Activated CD4-positive, alpha-beta T cell treated with anti-CD3 and anti-CD28 coated beads for 36 hours (primary cell): Measurements from ENCODE around the gene NATD1. TPM values are rescaled to one million over a fixed set of nuclear protein-coding genes. Genes with fewer than 3 reads are reported as not detected.

Source experiments
- ATAC-seq: fragments of 200-7000 bp; cut with Tn5 transposase; one replicate; pipeline ENCODE4 v1.10.0; 2021; ENCODE audit warnings: mild to moderate bottlenecking, moderate library complexity
- CTCF ChIA-PET: fragments of 350-600 bp; sonication (Branson Sonifier 250); formaldehyde crosslinking; loops from one replicate; lab custom pipeline; 2021; ENCODE audit warnings: antibody characterized with exemption; lab: Charles Lee
- POLR2A ChIA-PET: fragments of 350-600 bp; sonication (Branson Sonifier 250); formaldehyde crosslinking; loops from one replicate; lab custom pipeline; 2021; ENCODE audit warnings: antibody characterized with exemption, inconsistent platforms; lab: Charles Lee
- DNase-seq: peaks from one replicate; pipeline ENCODE4 v3.0.0-alpha.2; 2020
- H3K27ac Mint-ChIP-seq: one replicate; pipeline ENCODE4 v1.8.0; 2021; ENCODE audit warnings: mixed read lengths
- H3K27me3 Mint-ChIP-seq: one replicate; pipeline ENCODE4 v1.8.0; 2021; ENCODE audit warnings: mixed read lengths
- H3K36me3 Mint-ChIP-seq: one replicate; pipeline ENCODE4 v1.8.0; 2021; ENCODE audit warnings: low read depth, mixed read lengths
- H3K4me1 Mint-ChIP-seq: one replicate; pipeline ENCODE4 v1.8.0; 2021; ENCODE audit warnings: mixed read lengths
- H3K4me3 Mint-ChIP-seq: one replicate; pipeline ENCODE4 v1.8.0; 2021; ENCODE audit warnings: mild to moderate bottlenecking, moderate library complexity, mixed read lengths
- H3K9me3 Mint-ChIP-seq: one replicate; pipeline ENCODE4 v1.8.0; 2021; ENCODE audit warnings: low read depth, mixed read lengths
- intact Hi-C, 2 experiments: fragments of 100-400 bp; cut with DNase I in 1 of 2; cut with micrococcal nuclease in 1 of 2; formaldehyde crosslinking; loops; one replicate each; pipeline versions ENCODE4 v1.14.2 to v1.15.1; 2022 to 2024; cut with DNase I, micrococcal nuclease
- total RNA-seq, 2 experiments: library from RNA; stranded (reverse); gene quantifications; one replicate each; pipeline ENCODE4 v1.2.3, GENCODE V29; 2021

The NATD1 gene
- total RNA-seq, 2 experiments from 2014 or later = 1.5 to 1.7 TPM

- intact Hi-C loops = no loop called here
- no peak overlapping the region for H3K4me3 Mint-ChIP-seq
- peak; percentile 44 for DNase-seq
- ChIA-PET POLR2A (no interaction called here), CTCF (interaction anchor here (0.8 to 1.2 kb wide), 3 partner anchors 23 to 231 kb away, joined by 3 to 6 read pairs (median 3); no protein-coding TSS in a partner anchor)
- ATAC-seq = no peak
- no peaks in the 10 kb centered on the region for H3K9me3 Mint-ChIP-seq
- H3K4me1 Mint-ChIP-seq = peaks cover 58% of the 10 kb centered on the region
- H3K27ac Mint-ChIP-seq = peak overlapping the region; percentile 45
- no peaks in the 10 kb centered on the region for H3K27me3 Mint-ChIP-seq
- peaks cover 21% of the 10 kb centered on the region for H3K36me3 Mint-ChIP-seq
These were observed 29.0 kb upstream of the NATD1 start for GRCh38 chr17:21282231-21282630.

- intact Hi-C loops = loop anchor here (1.0 to 2.0 kb wide), 3 partner anchors 161 to 231 kb away; no protein-coding TSS in a partner anchor
These were observed 26.9 kb upstream of the NATD1 start for GRCh38 chr17:21280081-21280518.

GRCh38 chr17:21279582-21279981 lies 26.4 kb upstream of the NATD1 start:
- H3K9me3 Mint-ChIP-seq = no peaks in the 10 kb centered on the region
- ATAC-seq = no peak
- H3K4me3 Mint-ChIP-seq = no peak overlapping the region
- peaks cover 64% of the 10 kb centered on the region for H3K4me1 Mint-ChIP-seq
- no peaks in the 10 kb centered on the region for H3K27me3 Mint-ChIP-seq
- intact Hi-C loops = loop anchor here in 1 of 2 experiments (5.0 kb wide), 1 partner anchor 372 kb away; no protein-coding TSS in a partner anchor
- ChIA-PET CTCF (interaction anchor here (0.5 to 2.0 kb wide), 18 partner anchors 9 to 236 kb away, joined by 3 to 14 read pairs (median 4); no protein-coding TSS in a partner anchor), POLR2A (no interaction called here)
- H3K36me3 Mint-ChIP-seq = no peaks in the 10 kb centered on the region
- DNase-seq = no peak
- H3K27ac Mint-ChIP-seq = no peak overlapping the region

More at GRCh38 chr17:21280081-21280518, 26.9 kb upstream of the NATD1 start:
- peak overlapping the region; percentile 69 for H3K27ac Mint-ChIP-seq
- DNase-seq (peak; percentile 96), ATAC-seq (peak; percentile 55)
- H3K4me3 Mint-ChIP-seq = no peak overlapping the region
- H3K9me3 Mint-ChIP-seq = no peaks in the 10 kb centered on the region
- H3K36me3 Mint-ChIP-seq = peaks cover under 1% of the 10 kb centered on the region
- ChIA-PET CTCF (interaction anchor here (0.9 to 2.0 kb wide), 12 partner anchors 10 to 236 kb away, joined by 3 to 14 read pairs (median 4); no protein-coding TSS in a partner anchor), POLR2A (no interaction called here)
- H3K4me1 Mint-ChIP-seq = peaks cover 61% of the 10 kb centered on the region
- no peaks in the 10 kb centered on the region for H3K27me3 Mint-ChIP-seq

GRCh38 chr17:21279198-21279535 lies 26.0 kb upstream of the NATD1 start:
- ChIA-PET CTCF (interaction anchor here (0.5 to 2.0 kb wide), 17 partner anchors 9 to 237 kb away, joined by 3 to 14 read pairs (median 4); no protein-coding TSS in a partner anchor), POLR2A (no interaction called here)
- intact Hi-C loops = loop anchor here in 1 of 2 experiments (5.0 kb wide), 1 partner anchor 372 kb away; no protein-coding TSS in a partner anchor
- no peaks in the 10 kb centered on the region for H3K9me3 Mint-ChIP-seq
- DNase-seq (no peak), ATAC-seq (no peak)
- H3K36me3 Mint-ChIP-seq = no peaks in the 10 kb centered on the region
- peak overlapping the region; percentile 79 for H3K27ac Mint-ChIP-seq
- no peak overlapping the region for H3K4me3 Mint-ChIP-seq
- no peaks in the 10 kb centered on the region for H3K27me3 Mint-ChIP-seq
- H3K4me1 Mint-ChIP-seq = peaks cover 64% of the 10 kb centered on the region

GRCh38 chr17:21278450-21279197 lies 25.4 kb upstream of the NATD1 start:
- H3K27me3 Mint-ChIP-seq = no peaks in the 10 kb centered on the region
- ATAC-seq = peak; percentile 24
- H3K9me3 Mint-ChIP-seq = no peaks in the 10 kb centered on the region
- peak; percentile 68 for DNase-seq
- peaks cover 64% of the 10 kb centered on the region for H3K4me1 Mint-ChIP-seq
- ChIA-PET CTCF (interaction anchor here (0.6 to 2.0 kb wide), 11 partner anchors 10 to 237 kb away, joined by 3 to 14 read pairs (median 4); no protein-coding TSS in a partner anchor), POLR2A (no interaction called here)
- H3K4me3 Mint-ChIP-seq = no peak overlapping the region
- H3K36me3 Mint-ChIP-seq = no peaks in the 10 kb centered on the region
- intact Hi-C loops = loop anchor here in 1 of 2 experiments (5.0 kb wide), 1 partner anchor 371 kb away; no protein-coding TSS in a partner anchor
- peak overlapping the region; percentile 79 for H3K27ac Mint-ChIP-seq

- no peak for DNase-seq
- ATAC-seq = no peak
- POLR2A ChIA-PET = no interaction called here
- Mint-ChIP-seq H3K27ac (no peak overlapping the region), H3K4me1 (peaks cover 55% of the 10 kb centered on the region), H3K4me3 (no peak overlapping the region), H3K9me3 (no peaks in the 10 kb centered on the region), H3K27me3 (no peaks in the 10 kb centered on the region), H3K36me3 (no peaks in the 10 kb centered on the region)
- intact Hi-C loops = loop anchor here in 1 of 2 experiments (5.0 kb wide), 1 partner anchor 370 kb away; no protein-coding TSS in a partner anchor
- CTCF ChIA-PET = interaction anchor here (0.7 to 3.1 kb wide), 8 partner anchors 9 to 235 kb away, joined by 3 to 34 read pairs (median 3); no protein-coding TSS in a partner anchor
These were observed 24.1 kb upstream of the NATD1 start for GRCh38 chr17:21277332-21277731.

- Mint-ChIP-seq H3K27me3 (no peaks in the 10 kb centered on the region), H3K36me3 (no peaks in the 10 kb centered on the region), H3K27ac (peak overlapping the region; percentile 77), H3K4me3 (peak overlapping the region; percentile 66), H3K9me3 (no peaks in the 10 kb centered on the region), H3K4me1 (peaks cover 47% of the 10 kb centered on the region)
- ATAC-seq (no peak), DNase-seq (no peak)
- intact Hi-C loops = loop anchor here in 1 of 2 experiments (5.0 kb wide), 1 partner anchor 369 kb away; no protein-coding TSS in a partner anchor
- ChIA-PET CTCF (interaction anchor here (0.9 to 3.1 kb wide), 11 partner anchors 8 to 236 kb away, joined by 3 to 34 read pairs (median 3); partner anchors contain the start of gene USP22), POLR2A (interaction anchor here (1.2 kb wide), 1 partner anchor 11 kb away, joined by 6 read pairs; no protein-coding TSS in a partner anchor)
These were observed 23.0 kb upstream of the NATD1 start for GRCh38 chr17:21276264-21276588.

GRCh38 chr17:21275579-21276263 lies 22.5 kb upstream of the NATD1 start:
- ChIA-PET POLR2A (interaction anchor here (1.2 kb wide), 1 partner anchor 12 kb away, joined by 6 read pairs; no protein-coding TSS in a partner anchor), CTCF (interaction anchor here (0.9 to 3.1 kb wide), 8 partner anchors 8 to 237 kb away, joined by 3 to 34 read pairs (median 4); partner anchors contain the start of gene USP22)
- no peaks in the 10 kb centered on the region for H3K36me3 Mint-ChIP-seq
- peak; percentile 82 for ATAC-seq
- no peaks in the 10 kb centered on the region for H3K27me3 Mint-ChIP-seq
- peak overlapping the region; percentile 61 for H3K27ac Mint-ChIP-seq
- H3K4me3 Mint-ChIP-seq = peak overlapping the region; percentile 66
- H3K9me3 Mint-ChIP-seq = no peaks in the 10 kb centered on the region
- H3K4me1 Mint-ChIP-seq = peaks cover 46% of the 10 kb centered on the region
- intact Hi-C loops = loop anchor here in 1 of 2 experiments (1.0 to 5.0 kb wide), 3 partner anchors 13 to 368 kb away; partner anchors contain the start of gene NATD1
- DNase-seq = peak; percentile 97

GRCh38 chr17:21275047-21275578 lies 21.9 kb upstream of the NATD1 start:
- peak overlapping the region; percentile 66 for H3K4me3 Mint-ChIP-seq
- intact Hi-C loops = loop anchor here in 1 of 2 experiments (1.0 to 5.0 kb wide), 3 partner anchors 13 to 368 kb away; partner anchors contain the start of gene NATD1
- ChIA-PET CTCF (interaction anchor here (0.9 to 3.1 kb wide), 5 partner anchors 9 to 238 kb away, joined by 3 to 34 read pairs (median 3); no protein-coding TSS in a partner anchor), POLR2A (no interaction called here)
- DNase-seq (peak; percentile 36), ATAC-seq (peak; percentile 4)
- peaks cover 40% of the 10 kb centered on the region for H3K4me1 Mint-ChIP-seq
- H3K36me3 Mint-ChIP-seq = no peaks in the 10 kb centered on the region
- H3K9me3 Mint-ChIP-seq = no peaks in the 10 kb centered on the region
- no peaks in the 10 kb centered on the region for H3K27me3 Mint-ChIP-seq
- peak overlapping the region; percentile 25 for H3K27ac Mint-ChIP-seq

- Mint-ChIP-seq H3K4me3 (no peak overlapping the region), H3K27ac (no peak overlapping the region), H3K27me3 (no peaks in the 10 kb centered on the region), H3K4me1 (peaks cover 29% of the 10 kb centered on the region), H3K9me3 (no peaks in the 10 kb centered on the region), H3K36me3 (no peaks in the 10 kb centered on the region)
- POLR2A ChIA-PET = no interaction called here
- DNase-seq (no peak), ATAC-seq (no peak)
- CTCF ChIA-PET = no interaction called here
- intact Hi-C loops = no loop called here
These were observed 19.9 kb upstream of the NATD1 start for GRCh38 chr17:21272881-21273792.
